Stimulated activated CD4-positive, alpha-beta T cell treated with anti-CD3 and anti-CD28 coated beads, TNF-alpha, amount 100 ng/mL, for 24 hours (primary cell): ENCODE measurements around the gene CCDC33.
"Not testable (repeated sequence)": the region's sequence is repeated elsewhere in the genome, so short reads cannot be mapped to it uniquely, and the experiment has no call there.

ENCODE experiments used
- DNase-seq, 3 experiments: peaks; one replicate each; pipeline ENCODE4 v3.0.0-alpha.2; 2020; ENCODE audit warnings: low read depth in 3 of 3

CCDC33 gene

GRCh38 chr15:74333093-74333492 lies 97.0 kb downstream of the CCDC33 start:
- no peak for DNase-seq

- DNase-seq: no peak
These were observed 97.5 kb downstream of the CCDC33 start for GRCh38 chr15:74333662-74334061.

- DNase-seq: no peak
These were observed 98.0 kb downstream of the CCDC33 start for GRCh38 chr15:74334127-74334526.

GRCh38 chr15:74335396-74335795 lies 99.3 kb downstream of the CCDC33 start:
- no peak for DNase-seq

GRCh38 chr15:74336061-74337005 lies 100.2 kb downstream of the CCDC33 start:
- DNase-seq: no peak

GRCh38 chr15:74337146-74337545 lies 101.0 kb downstream of the CCDC33 start:
- no peak for DNase-seq

GRCh38 chr15:74337607-74338211 lies 101.6 kb downstream of the CCDC33 start:
- DNase-seq: no peak

GRCh38 chr15:74338676-74339075 lies 102.5 kb downstream of the CCDC33 start:
- no peak for DNase-seq

GRCh38 chr15:74339371-74339770 lies 103.2 kb downstream of the CCDC33 start:
- DNase-seq: no peak

GRCh38 chr15:74340150-74340549 lies 104.0 kb downstream of the CCDC33 start:
- no peak for DNase-seq

- DNase-seq: no peak
These were observed 107.1 kb downstream of the CCDC33 start for GRCh38 chr15:74343127-74343796.

- no peak for DNase-seq
These were observed 107.6 kb downstream of the CCDC33 start for GRCh38 chr15:74343797-74344127.

GRCh38 chr15:74345051-74345450 lies 108.9 kb downstream of the CCDC33 start:
- DNase-seq: peak in 1 of 3 experiments; percentile 9

- no peak for DNase-seq
These were observed 111.7 kb downstream of the CCDC33 start for GRCh38 chr15:74347757-74348250.

- no peak for DNase-seq
These were observed 113.2 kb downstream of the CCDC33 start for GRCh38 chr15:74349241-74349778.

- no peak for DNase-seq
These were observed 114.5 kb downstream of the CCDC33 start for GRCh38 chr15:74350295-74351275.

- DNase-seq: no peak
These were observed 115.5 kb downstream of the CCDC33 start for GRCh38 chr15:74351670-74352069.

- no peak for DNase-seq
These were observed 116.3 kb downstream of the CCDC33 start for GRCh38 chr15:74352393-74352910.

GRCh38 chr15:74353992-74354391 lies 117.9 kb downstream of the CCDC33 start:
- DNase-seq: not testable (repeated sequence)

- not testable (repeated sequence) for DNase-seq
These were observed 119.9 kb downstream of the CCDC33 start for GRCh38 chr15:74356050-74356449.

- DNase-seq: not testable (repeated sequence)
These were observed 121.4 kb downstream of the CCDC33 start for GRCh38 chr15:74357514-74357913.
